Hematopoietic multipotent progenitor cell treated with erythropoietin and hydrocortisone succinate and interleukin-3 and kit ligand, for 4 days (in vitro differentiated cells): ENCODE measurements around the gene EDEM1.
A peak's percentile ranks its signal among the peaks of the same experiment; 100 is the strongest.
"Not testable (repeated sequence)": the region's sequence is repeated elsewhere in the genome, so short reads cannot be mapped to it uniquely, and the experiment has no call there.

Experiments
- DNase-seq: peaks from one replicate; pipeline ENCODE4 v3.0.0-alpha.2; 2015

EDEM1 gene

DNA sequence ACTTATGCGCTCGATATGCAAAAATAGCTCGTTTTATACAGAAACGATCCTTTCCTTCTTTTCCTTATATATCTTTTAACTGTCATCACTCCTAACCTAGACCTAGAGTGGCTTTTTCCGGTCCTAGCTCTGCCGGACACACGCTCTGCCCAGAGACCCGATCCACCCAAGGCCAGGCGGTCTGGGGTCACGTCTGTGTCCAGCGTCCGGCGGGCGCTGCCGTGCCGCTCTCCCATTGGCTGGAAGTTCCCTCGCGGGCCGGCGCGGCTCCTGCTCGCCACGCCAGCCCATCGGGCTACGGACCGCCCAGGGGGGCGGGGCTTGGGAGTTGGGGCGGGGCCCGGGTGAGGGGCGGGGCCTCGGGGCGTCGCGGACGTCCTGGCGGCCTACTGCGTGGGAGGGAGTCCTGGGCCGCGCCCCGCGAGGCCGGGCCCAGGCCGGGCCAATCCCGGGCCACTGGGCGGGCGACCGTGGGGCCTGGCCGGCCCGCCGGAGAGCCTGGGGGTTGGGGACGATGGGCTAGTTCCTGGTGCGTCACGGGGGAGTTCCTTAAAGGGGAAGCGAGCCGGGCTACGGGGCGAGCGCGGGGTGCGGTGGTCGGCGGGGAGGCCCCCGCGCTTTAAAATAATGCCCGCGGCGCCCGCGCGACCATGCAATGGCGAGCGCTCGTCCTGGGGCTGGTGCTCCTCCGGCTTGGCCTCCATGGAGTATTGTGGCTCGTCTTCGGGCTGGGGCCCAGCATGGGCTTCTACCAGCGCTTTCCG lies at the start of gene EDEM1:
Gene EDEM1 (plus strand): TSS at position 552 of the 764 bp plus-strand sequence. CDS start 99 bp downstream, at position 651.
- DNase-seq, result peak; percentile 98

DNA sequence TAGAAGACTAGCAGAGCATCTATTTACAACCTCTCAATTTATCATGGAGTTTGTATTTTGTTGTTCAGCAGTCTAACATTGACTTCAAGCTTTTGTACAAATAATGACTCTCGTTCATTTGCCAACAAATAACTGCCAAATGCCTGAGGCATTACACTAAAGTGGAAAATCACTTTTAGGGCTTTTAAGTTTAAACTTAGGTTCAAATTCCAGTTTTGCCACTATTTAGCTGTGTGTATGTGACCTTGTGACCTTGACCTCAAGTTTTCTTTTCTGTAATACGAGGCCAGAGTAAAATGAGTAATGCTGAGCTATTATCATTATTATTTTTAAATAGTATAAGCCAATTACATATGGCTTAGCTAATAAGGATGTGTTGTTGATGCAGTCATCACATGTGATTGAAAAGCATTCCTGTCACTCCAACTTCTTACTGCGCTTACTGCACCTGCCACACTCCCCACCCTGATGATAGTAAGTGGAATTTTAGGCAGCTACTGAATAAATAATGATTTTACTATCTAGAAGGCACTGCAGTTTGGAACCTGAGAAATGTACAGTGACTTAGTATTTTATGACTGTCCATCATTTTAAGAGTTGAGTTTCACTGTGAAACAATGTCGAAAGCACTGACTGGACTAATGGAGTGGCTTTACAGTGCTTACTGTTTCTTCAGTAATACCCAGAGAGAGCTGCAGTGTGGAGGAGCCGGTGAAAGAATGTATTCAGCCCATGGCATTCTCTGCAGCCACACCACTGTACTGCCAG lies 49.1 kb upstream of the EDEM1 start:
- no peak for DNase-seq

DNA sequence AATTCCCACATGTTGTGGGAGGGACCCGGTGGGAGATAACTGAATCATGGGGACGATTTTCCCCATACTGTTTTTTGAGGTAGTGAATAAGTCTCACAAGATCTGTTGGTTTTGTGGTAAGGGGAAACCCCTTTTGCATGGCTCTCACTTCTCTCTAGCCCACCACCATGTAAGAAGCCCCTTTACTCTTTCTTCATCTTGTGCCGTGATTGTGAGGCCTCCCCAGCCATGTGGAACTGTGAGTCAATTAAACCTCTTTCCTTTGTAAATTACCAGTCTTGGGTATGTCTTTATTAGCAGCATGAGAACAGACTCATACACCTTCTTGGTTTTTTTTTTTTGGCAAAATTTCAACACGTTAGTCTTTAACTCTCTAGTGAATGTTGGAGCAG lies 47.3 kb upstream of the EDEM1 start:
- DNase-seq, result no peak

DNA sequence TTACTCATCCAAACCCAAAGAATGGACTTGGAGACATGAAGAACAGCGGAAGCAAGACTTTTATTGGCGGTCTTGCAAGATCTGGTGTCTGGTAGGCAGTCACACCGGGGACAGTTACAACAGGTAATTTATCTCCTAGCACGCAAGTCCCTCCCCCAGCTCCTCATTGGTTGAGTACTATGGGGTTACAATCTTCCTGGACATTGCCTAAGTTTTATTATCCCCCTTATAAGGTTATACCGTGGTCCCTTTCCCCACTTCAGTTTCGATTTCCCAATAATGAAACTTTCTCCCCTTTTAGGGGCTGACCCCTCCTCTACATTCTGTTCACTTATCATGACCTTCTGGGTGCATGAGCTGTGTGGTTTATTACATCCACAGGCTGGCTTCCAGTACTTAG lies 46.7 kb upstream of the EDEM1 start:
- DNase-seq, result no peak

DNA sequence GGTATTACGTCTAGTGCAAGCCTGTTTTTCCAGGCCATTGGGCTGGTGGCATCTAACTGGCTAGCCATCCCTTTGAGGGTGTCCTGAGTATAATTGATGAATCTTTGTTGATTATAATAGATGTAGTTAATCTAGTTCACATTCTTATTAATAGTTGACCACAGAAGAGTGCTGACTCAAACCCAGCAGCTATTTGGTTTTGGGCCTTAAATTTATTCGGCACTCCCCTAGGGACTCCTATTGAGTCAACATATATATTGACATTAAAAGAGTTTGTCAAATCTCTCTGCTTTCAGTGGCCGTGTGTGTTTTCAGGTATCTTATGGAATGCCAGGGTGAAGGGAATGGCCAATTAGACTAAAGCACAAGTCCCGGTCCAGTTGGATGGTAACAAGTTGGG lies 45.7 kb upstream of the EDEM1 start:
- DNase-seq, result no peak

DNA sequence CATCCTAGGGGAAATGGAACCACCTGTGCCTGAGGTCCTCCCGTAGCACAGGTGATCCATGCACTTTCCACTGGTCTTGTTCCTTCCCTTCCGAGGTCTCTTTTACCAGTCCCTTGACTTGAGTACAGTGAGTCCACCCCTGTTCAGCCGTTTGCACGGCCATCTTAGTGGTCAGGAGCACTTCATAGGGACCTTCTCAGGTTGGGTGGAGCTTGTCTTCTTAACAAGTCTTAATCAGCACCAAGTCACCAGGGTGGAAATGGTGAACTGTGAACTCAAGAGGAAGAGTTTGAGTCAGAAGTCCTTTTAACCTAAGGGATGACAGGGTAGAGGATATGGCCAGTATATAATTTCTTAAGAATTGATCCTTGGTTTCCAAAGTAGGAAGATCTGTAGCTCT lies 44.0 kb upstream of the EDEM1 start:
- DNase-seq, result no peak

DNA sequence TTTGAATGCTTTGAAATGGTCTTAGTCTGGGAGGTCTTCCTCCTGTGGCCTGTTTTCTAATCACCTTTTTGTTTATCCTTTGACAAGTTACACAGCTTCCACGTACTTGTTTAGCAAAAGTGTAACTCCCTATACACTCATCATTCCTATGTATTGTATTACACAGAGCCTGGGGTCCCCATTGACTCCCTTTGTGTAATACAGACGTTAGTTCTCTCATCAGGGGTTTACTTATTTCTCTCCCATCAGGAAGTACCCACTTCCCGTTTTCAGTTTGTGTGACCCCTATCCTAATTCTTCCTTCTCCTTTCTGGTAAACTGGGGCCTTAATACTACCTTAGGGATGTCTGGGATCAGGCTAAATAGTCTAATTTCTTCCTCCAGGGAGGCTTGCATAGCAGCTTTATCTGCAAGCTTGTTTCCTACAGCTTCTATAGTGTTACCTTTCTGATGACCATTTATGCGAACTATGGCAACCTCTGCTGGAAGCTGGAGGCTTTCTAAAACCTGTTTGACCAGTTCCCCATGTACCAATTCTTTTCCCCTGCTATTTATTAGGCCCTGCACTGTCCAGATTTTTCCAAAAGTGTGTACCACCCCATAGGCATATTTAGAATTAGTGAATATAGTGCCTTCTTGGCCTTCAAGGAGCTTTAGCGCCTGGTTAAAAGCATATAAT lies 43.1 kb upstream of the EDEM1 start:
- no peak for DNase-seq

DNA sequence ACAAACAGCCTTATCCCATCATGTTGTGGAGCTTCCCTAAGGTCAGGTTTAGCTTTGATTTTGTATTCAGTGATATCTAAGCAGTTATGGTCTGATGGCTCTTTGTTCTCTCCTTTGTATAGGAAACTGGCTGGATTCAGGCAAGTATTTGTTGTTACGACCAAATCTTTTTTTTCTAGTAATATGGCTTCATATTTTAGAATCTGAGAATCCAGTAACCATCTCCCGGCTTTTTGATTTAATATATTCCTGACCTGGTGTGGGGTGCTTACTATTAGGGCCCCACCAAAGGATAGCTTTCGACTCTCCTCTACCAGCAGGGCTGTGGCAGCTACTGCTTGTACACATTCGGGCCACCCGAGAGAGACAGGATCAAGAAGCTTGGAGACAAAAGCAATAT lies 42.4 kb upstream of the EDEM1 start:
- DNase-seq, result no peak

DNA sequence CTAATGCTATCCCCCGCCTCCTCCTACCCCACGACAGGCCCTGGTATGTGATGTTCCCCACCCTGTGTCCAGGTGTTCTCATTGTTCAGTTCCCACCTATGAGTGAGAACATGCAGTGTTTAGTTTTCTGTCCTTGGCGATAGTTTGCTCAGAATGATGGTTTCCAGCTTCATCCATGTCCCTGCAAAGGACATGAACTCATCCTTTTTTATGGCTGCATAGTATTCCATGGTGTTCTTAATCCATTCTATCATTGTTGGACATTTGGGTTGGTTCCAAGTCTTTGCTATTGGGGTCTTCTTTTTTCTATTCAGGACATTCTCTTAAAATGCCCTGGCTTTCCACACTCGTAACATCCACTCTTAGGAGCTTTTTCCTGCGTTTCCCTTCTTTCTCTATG lies 40.4 kb upstream of the EDEM1 start:
- DNase-seq, result not testable (repeated sequence)

DNA sequence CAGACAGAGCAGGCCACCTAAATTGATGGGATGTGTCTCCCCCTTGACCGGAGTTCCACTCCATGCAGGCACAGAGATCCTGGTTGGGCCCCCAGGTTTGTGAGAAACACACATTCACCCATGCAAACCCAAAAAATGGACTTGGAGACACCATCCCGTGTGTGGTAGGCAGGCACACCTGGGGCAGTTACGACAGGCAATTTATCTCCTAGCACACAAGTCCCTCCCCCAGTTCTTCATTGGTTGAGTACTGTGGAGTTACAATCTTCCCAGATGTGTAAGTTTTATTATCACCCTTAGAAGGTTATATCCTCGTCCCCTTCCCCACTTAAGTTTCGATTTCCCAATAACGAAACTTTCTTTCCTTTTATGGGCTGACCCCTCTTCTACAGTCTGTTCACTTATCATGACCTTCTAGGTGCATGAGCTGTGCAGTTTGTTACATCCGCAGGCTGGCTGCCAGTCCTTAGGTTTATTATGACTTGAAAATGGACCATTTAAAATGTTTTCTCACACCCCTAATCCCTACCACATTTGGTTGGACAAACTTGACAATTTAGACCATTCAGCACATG lies 38.1 kb upstream of the EDEM1 start:
- DNase-seq, result no peak

DNA sequence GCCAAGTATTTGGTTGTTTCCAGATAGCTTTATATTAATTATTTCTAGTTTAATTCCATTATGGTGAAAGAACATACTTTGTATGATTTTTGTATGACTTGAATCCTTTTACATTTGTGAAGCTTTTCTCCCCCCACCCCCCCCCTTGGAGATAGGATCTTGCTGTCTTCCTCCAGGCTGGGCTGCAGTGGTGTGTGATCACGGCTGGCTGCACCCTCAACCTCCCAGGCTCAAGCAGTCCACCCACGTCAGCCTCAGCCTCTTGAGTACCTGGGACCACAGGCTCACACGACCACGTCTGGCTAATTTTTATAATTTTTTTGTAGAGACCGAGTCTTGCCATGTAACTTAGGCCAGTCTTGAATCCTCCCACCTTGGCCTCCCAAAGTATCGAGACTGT lies 35.9 kb upstream of the EDEM1 start:
- no peak for DNase-seq

DNA sequence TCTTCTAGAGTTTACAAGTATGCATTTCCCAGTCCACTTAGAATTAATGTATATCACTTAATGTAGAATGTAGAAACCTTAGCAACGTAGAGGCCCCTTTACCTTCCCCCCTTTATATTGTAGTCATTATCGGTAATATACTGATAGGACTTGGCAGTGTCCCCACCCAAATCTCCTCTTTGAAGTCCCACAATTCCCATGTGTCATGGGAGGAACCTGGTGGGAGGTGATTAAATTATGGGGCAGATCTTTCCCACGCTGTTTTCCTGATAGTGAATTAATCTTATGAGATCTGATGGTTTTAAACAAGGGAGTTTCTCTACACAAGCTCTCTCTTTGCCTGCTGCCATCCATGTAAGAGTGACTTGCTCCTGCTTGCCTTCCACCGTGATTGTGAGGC lies 34.4 kb upstream of the EDEM1 start:
- no peak for DNase-seq

DNA sequence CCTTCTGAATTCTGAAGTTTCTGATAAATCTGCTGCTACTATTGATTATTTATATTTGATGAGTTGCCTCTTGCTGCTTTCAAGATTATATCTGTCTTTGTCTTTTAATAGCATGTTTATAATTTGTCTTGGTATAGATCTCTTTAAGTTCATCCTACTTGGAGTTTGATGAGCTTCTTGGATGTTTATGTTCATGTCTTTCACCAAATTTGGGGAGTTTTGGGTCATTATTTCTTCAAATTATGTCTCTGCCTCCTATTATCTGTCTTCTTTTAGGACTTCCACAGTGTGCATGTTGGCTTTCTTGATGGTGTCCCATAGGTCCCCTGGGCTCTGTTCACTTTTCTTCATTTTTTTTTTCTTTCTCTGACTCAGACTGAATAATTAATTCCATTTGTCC lies 32.3 kb upstream of the EDEM1 start:
- no peak for DNase-seq

DNA sequence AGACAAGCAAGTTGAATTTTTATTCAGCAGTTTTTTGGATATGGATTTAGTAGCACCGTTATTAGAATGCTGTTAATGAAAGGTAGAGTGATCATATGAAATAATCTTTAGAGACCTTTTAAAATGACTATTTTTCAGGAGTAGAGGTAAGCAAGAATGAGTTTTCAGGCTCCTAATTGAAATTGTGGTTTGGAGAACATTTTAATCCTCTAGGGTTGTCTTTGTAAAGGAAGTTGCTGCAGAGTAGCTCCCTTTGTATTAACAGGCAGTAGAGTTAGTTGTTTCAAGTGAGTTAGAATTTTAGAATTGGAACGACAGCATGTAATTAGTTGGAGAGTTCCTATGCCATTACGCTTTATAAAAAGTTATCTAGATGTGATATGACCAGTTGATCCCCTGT lies 27.2 kb upstream of the EDEM1 start:
- DNase-seq, result no peak

DNA sequence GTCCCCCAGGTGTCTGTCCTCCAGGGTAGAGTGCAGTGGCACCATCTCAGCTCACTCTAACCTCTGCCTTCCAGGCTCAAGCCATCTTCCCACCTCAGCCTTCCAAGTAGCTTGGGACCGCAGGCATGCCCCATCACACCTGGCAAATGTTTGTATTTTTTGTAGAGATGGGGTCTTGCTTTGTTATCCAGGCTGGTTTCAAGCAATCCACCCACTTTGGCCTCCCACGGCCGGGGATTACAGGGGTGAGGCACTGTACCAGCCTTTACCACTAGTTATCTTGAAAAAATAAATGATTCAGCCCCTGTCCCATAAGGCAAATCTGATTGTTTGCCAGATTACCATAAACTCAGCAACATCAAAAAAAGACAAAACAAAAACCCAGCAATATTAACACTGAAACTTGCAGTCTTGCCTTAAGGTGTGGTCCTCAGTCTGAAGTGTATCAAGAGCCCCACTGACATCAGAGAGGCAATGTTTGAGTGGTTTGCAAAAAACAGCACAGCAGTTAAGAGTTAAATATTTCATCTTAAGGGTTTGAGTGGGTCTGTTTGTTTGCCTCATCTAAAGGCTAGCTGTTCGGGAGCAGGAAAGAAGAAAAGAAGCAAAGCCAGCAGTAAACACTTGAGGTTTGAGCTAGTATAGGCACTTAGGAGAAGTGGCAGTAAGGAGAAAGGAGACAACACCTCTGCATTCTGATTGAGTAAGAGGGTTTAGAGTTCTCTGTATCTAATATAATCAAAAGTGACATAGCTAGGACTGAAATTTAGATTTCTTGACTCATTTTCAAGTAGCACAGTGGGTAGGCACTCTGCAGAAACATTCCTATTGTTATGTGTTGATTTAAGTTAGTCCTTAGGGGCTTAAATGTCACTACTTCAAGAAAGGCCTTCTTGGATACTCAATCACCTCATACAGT lies 26.3 kb upstream of the EDEM1 start:
- no peak for DNase-seq

DNA sequence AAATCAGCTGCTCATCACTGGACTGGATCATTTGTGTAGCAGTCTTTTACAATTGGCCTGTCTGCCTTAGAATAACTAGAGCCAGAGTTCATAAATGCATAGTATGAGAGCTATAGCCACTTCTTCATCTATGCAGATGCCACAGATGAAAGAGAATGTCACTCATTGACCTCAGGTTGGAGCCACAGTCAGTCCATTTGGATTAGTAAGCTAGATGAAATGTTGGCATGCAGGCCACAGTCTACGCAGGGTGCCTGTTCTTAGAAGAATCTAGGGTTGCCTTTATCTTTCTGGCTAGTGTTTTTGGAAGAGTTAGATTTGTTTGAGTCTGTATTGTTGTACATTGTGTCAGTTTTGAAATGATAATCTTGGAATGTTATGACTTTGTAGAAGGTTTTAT lies 25.4 kb upstream of the EDEM1 start:
- no peak for DNase-seq

DNA sequence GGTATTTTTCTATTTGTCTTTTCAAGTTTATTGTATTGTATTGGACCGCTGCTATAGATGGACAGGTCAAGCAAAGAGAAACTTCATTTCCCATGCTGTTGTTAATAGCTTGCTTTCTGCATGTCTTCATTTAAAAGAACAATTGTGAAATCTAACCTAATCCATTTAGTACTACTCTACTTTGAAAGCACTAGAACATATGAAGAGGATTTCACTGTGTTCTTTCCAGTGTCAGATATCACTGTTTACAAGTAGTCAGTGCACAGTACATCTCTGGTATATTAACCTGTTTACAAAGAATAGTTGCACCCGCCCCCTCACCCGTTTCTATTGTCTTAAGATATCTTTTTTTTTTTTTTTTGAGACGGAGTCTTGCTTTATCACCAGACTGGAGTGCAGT lies 21.8 kb upstream of the EDEM1 start:
- no peak for DNase-seq

DNA sequence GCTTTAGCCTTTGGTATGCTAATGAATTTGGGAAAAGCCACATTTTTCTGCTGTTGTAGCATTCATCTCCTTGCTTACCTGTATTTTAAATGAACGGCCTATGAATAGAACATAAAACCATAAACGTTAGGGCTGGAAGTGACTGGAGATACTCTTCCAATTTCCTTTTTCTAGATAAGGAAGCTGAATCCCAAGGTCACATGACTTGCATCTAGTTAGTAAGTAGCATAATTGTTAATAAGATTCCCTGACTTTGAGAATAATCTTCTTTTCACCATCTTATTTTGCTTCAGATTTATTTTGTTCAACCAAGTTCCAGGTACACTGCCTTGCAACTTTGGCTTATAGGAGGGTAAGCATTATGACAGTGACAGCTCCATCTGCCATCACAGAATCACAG lies 20.7 kb upstream of the EDEM1 start:
- no peak for DNase-seq

DNA sequence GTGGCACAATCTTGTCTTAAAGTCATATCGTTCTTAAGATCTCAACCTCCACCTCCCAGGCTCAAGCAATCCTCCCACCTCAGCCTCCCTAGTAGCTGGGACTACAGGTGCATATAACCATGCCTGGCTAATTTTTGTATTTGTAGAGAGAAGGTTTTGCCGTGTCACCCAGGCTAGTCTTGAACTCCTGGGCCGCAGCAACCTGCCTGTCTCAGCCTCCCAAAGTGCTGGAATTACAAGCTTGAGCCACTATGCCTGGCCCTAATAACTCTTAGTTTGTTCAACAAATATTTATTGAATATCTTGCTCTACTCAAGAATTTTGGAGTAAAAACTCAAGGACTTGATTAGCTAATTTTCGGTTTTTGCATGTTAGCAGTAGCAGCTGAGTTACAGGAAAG lies 19.4 kb upstream of the EDEM1 start:
- DNase-seq, result no peak

DNA sequence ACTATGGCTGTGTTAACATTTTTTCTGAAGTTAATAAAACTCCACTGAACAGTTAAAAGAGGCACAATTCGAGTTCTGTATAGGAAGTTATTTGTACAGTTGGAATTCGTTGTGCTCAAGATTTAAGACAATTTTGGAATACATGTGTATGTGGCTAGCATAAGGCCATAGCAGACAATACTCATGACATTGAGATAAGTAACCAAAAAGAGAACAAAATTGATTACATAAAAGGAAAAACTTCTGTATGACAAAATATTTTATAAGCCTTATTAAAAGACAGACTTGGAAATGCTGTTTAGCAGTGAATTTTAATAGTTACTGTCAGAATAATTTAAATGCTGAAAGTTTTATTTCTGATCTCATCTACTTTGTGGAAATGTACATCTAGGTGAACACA lies 17.7 kb upstream of the EDEM1 start:
- DNase-seq, result no peak

DNA sequence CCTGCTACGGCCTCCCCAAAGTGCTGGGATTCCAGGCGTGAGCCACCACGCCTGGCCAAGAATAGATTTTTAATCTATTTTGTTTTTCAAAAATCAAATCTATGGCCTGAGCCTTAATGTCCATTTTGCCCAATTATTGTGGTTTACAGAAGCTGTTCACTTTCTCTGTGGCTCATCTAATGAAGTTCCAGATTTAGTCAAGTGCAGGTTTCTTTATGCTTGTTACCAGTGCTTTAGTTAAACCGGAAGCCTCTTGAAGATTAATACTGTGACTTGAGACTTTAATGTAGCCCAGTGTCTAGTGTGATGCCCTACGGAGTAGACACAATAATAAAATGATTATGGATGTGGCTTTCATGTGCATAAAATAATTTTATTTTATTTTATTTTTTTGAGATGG lies 16.5 kb upstream of the EDEM1 start:
- DNase-seq, result no peak

DNA sequence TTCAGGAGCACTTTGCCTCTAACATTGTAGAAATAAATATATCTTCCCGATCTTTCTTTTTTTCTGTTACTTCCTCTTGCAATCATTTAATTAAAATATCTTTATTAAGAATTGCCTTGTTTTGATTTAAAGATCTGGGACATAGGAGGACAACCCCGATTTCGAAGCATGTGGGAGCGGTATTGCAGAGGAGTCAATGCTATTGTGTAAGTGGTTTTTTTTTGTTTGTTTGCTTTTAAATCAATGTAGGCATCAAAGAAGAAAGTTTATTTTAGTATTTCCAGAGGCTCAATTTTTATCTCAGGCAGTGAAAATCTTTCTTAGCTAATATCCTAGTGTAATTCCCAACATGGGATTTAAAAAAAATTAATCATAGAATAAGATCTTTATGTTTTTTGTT lies 15.5 kb upstream of the EDEM1 start:
- DNase-seq, result no peak

DNA sequence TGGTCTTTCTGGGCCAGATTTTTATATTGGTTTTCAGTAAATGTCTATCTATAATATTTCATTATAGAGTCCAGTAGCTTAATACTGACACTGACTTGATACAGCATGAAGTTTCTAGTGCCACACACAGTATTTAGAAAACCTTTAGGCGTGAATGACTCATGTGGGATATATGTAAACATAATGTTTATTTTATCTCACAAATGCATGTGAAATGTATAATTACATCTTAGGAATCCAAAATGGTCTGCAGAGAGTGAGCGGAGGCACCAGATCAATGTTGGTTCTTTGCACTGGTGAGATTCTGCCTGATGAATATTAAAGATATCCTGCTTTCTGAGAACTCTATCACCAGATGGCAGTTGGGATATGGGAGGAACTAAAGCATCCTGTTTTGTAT lies 8.5 kb upstream of the EDEM1 start:
- not testable (repeated sequence) for DNase-seq
